HTR-8/SVneo (cell line): ENCODE measurements around the gene ALKBH3.

ENCODE experiments used
- DNase-seq: peaks from one replicate; pipeline ENCODE4 v3.0.0; 2011; ENCODE audit warnings: low spot score, mixed read lengths; ENCODE audit not compliant: insufficient read length
- FAIRE-seq: peaks from 2 replicates; lab custom pipeline; 2011; peaks lifted over from hg19 to GRCh38; lab: Jason Lieb, UNC

The ALKBH3 gene

DNA sequence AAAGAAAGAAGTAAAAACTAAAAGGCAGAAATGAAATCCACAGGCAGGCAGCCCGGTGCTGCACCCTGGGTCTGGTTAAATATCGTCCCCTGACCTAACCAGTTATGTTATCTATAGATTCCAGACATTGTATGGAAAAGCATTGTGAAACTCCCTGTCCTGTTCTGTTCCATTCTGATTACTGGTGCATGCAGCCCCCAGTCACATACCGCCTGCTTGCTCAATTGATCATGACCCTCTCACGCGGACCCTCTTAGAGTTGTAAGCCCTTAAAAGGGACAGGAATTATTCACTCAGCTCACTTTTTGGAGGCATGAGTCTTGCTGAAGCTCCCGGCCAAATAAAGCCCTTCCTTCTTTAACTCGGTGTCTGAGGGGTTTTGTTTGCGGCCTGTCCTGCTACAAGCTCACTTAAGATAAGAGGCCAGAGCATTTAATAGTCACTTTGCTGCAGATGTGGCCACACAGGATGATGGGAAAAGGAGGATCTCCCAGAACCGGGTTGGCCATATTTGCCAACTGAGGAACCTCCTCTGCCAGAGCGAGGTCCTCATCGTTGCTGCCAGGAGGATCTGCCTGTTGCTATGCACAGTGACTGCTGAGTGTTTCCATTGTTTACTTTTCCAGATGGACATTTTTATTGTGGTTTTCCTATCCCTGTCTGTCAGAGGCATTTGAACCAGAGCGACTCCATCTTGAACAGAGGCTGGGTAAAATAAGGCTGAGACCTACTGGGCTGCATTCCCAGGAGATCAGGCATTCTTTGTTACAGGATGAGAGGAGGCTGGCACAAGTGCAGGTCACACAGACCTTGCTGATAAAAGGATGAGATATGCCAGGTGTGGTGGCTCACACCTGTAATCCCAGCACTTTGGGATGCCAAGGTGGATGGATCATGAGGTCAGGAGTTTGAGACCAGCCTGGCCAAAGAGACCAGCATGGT, 72.0 kb downstream of the ALKBH3 start:
- no peak for FAIRE-seq
- no peak for DNase-seq

DNA sequence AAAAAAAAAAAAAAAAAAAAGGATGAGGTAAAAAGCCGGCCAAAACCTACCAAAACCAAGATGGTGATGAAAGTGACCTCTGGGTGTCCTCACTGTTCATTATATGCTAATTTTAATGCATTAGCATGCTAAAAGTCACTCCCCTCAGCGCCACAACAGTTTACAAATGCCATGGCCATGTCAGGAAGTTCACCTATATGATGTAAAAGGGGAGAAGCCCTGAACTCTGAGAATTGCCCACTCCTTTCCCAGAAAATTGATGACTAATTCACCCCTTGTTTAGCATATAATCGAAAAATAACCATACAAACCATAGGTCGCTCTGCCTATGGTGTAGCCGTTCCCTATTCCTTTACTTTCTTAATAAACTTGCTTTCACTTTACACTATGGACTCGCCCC, 72.9 kb downstream of the ALKBH3 start:
- FAIRE-seq (no peak), DNase-seq (no peak)

DNA sequence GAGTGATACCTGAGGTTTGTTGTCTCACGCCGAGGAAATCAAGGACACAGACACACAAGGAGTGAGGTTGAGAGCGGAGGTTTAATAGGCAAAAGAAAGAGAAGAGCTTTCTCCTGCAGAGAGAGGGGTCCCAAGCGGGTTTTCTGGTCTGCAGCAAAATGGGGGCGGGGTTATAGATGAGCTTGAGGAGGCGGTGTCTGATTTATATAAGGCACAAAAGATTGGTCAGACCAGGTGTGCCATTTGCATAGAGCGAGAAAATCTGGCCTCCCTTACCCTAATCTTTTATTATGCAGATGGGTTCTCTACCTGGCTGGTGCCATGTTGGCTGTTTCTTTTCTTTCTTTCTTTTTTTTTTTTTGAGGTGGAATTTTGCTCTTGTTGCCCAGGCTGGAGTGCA, 73.6 kb downstream of the ALKBH3 start:
- no peak for FAIRE-seq
- no peak for DNase-seq

DNA sequence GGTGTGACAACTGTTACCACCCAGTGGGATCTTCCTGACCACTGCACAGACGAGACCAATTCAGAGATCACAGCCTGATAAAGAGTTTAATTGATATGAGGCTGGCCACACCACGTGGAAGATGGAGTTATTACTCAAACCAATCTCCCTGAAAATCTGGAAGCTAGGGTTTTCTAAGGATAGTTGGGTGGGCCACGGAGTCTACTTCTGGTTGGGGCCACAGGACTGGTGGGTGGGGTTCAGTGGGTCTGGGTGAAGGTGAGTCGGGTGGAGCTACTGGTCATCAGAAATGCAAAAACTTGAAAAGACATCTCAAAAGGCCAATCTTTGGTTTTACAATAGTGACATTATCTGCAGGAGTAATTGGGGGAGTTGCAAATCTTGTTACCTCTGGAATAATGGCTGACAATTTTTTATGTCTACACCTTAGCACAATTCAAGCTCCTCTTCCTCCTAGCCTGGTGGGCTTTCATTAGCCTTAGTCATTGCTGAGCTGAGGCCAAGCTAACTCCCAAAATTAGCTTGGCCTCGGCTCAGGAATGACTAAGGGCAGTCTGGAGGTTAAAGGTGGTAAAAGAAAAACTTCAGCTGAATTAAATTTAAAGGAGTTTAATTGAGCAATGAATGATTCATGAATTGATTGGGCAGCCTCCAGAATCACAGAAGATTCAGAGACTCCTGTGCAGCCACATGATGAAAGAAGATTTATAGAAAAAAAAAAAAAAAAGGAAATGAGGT, 74.9 kb downstream of the ALKBH3 start:
- no peak for FAIRE-seq

DNA sequence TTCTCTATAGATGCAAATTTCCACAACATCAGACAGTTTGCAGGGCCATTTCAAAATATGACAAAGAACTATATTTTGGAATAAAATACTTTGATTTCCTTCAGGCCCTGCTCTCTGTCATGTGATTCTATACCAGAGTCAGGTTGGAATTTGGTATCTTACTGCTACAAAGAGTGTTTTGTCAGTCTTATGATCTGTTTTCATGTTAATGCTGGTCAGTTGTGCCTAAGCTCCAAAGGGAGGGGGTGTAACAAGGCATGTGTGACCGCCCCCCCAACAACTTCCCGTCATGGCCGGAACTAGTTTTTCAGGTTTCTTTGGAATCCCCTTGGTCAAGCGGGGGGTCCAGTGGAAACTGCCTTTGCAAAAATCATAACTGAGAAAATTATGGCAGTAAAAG, 76.9 kb downstream of the ALKBH3 start:
- DNase-seq (no peak), FAIRE-seq (no peak)

More for the DNA sequence above, 74.9 kb downstream of the ALKBH3 start:
- no peak for DNase-seq

DNA sequence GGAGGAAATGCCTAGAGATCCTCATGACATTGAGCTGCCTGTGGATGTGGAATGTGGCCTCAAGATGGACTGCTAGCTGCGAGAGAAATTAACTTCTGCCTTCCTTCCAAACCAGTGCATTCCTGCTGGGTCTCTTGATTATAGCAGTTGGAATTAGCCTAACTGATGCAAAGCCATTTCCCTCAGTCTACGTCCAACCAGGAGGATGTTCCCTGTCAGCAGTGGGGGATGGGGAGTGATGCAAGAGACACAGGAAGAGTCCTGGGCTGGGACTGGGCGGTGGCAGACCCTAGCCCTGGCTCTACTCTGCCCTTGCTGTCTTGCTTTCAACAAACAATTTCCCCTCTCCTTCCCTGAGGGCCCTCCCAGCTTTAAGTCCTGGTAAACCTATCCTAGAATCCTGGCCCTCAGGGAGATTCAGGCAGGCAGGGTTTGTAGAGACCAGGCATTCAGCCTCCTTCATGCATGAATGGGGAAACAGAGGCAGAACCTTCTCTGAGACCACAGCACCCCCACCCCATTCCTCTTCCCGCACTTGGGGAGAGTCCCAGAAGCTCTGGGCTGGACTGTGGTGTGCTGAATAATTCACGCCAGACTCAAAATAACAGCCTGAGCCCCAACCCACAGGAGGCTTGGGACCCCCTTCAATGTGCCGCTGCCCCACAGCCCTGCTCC, 78.8 kb downstream of the ALKBH3 start:
- FAIRE-seq (no peak), DNase-seq (no peak)

GRCh38 chr11:43962383-43963278, 82.0 kb downstream of the ALKBH3 start:
- DNase-seq, result no peak
- FAIRE-seq, result no peak

- FAIRE-seq, result no peak
Measured at GRCh38 chr11:43963279-43963620, 82.6 kb downstream of the ALKBH3 start.

GRCh38 chr11:43967661-43968060, 87.0 kb downstream of the ALKBH3 start:
- no peak for FAIRE-seq

More at GRCh38 chr11:43963279-43963620, 82.6 kb downstream of the ALKBH3 start:
- no peak for DNase-seq

GRCh38 chr11:43968719-43969118, 88.1 kb downstream of the ALKBH3 start:
- no peak for DNase-seq

More at GRCh38 chr11:43967661-43968060, 87.0 kb downstream of the ALKBH3 start:
- no peak for DNase-seq

DNA sequence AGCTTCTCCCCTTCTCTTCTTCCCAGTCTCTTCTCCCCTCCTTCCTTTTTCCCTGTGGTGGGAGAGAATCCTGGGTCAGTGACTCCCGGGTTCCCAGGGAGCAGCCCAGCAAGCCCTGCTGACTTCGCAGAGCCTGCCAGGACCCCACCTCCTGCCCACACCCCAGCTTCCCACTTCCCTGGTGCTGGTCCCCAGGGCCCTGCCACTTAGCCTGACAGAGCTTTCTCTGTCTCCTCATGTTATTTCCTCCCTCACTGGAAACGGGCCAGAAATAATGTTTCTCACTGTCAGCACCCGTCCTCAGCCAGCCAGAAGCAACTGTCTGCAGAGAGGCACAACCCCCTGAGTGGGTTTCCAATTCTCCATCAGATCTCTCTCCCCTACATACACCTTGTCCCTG, 88.9 kb downstream of the ALKBH3 start:
- FAIRE-seq, result no peak
- DNase-seq, result no peak

More at GRCh38 chr11:43968719-43969118, 88.1 kb downstream of the ALKBH3 start:
- FAIRE-seq, result no peak
